Ishikawa (cell line): ENCODE measurements around the gene PTPRN2.

Experiments used
- CEBPB ChIP-seq: IDR thresholded peaks from 2 replicates; pipeline ENCODE4 v1.6.1; 2012
- CREB1 ChIP-seq: IDR thresholded peaks from 2 replicates; pipeline ENCODE4 v1.6.1; 2012; ENCODE audit warnings: low read depth
- EGR1 ChIP-seq: IDR thresholded peaks from 2 replicates; pipeline ENCODE4 v1.6.1; 2012
- EP300 ChIP-seq: IDR thresholded peaks from 2 replicates; pipeline ENCODE4 v1.6.1; 2012; ENCODE audit warnings: borderline replicate concordance
- FOXM1 ChIP-seq: IDR thresholded peaks from 2 replicates; pipeline ENCODE4 v1.6.1; 2012; ENCODE audit warnings: low read depth, borderline replicate concordance
- MAX ChIP-seq: IDR thresholded peaks from 2 replicates; pipeline ENCODE4 v1.6.1; 2012
- NFIC ChIP-seq: IDR thresholded peaks from 2 replicates; pipeline ENCODE4 v1.6.1; 2012
- RAD21 ChIP-seq: IDR thresholded peaks from 2 replicates; pipeline ENCODE4 v1.6.1; 2012; ENCODE audit warnings: low read depth
- TAF1 ChIP-seq: IDR thresholded peaks from 2 replicates; pipeline ENCODE4 v1.6.1; 2012; ENCODE audit warnings: low read depth, mild to moderate bottlenecking
- TCF12 ChIP-seq: IDR thresholded peaks from 2 replicates; pipeline ENCODE4 v1.6.1; 2012; ENCODE audit warnings: low read depth
- TEAD4 ChIP-seq: IDR thresholded peaks from 2 replicates; pipeline ENCODE4 v1.6.1; 2012
- YY1 ChIP-seq: IDR thresholded peaks from 2 replicates; pipeline ENCODE4 v1.6.1; 2012; ENCODE audit warnings: low read depth
- ZBTB7A ChIP-seq: IDR thresholded peaks from 2 replicates; pipeline ENCODE4 v1.6.1; 2012; ENCODE audit warnings: low read depth
- TF ChIP-seq, protein P1 (sequence below): IDR thresholded peaks from 2 replicates; pipeline ENCODE4 v1.6.1; 2012; ENCODE audit warnings: low read depth, mild to moderate bottlenecking
- TF ChIP-seq, protein P2 (sequence below): IDR thresholded peaks from 2 replicates; pipeline ENCODE4 v1.6.1; 2012

The PTPRN2 gene

GRCh38 chr7:157825325-157825724 is 762.3 kb downstream of the PTPRN2 start:
- TF ChIP-seq EP300 (no peak), ZBTB7A (no peak)

- TF ChIP-seq EP300 (no peak), CREB1 (no peak), MAX (no peak), RAD21 (no peak), TAF1 (no peak), ZBTB7A (no peak), CEBPB (no peak), NFIC (no peak), TCF12 (no peak), TEAD4 (no peak), YY1 (no peak), EGR1 (no peak), FOXM1 (no peak)
- TF ChIP-seq, protein P1, sequence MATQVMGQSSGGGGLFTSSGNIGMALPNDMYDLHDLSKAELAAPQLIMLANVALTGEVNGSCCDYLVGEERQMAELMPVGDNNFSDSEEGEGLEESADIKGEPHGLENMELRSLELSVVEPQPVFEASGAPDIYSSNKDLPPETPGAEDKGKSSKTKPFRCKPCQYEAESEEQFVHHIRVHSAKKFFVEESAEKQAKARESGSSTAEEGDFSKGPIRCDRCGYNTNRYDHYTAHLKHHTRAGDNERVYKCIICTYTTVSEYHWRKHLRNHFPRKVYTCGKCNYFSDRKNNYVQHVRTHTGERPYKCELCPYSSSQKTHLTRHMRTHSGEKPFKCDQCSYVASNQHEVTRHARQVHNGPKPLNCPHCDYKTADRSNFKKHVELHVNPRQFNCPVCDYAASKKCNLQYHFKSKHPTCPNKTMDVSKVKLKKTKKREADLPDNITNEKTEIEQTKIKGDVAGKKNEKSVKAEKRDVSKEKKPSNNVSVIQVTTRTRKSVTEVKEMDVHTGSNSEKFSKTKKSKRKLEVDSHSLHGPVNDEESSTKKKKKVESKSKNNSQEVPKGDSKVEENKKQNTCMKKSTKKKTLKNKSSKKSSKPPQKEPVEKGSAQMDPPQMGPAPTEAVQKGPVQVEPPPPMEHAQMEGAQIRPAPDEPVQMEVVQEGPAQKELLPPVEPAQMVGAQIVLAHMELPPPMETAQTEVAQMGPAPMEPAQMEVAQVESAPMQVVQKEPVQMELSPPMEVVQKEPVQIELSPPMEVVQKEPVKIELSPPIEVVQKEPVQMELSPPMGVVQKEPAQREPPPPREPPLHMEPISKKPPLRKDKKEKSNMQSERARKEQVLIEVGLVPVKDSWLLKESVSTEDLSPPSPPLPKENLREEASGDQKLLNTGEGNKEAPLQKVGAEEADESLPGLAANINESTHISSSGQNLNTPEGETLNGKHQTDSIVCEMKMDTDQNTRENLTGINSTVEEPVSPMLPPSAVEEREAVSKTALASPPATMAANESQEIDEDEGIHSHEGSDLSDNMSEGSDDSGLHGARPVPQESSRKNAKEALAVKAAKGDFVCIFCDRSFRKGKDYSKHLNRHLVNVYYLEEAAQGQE = no peak
- TF ChIP-seq, protein P2, sequence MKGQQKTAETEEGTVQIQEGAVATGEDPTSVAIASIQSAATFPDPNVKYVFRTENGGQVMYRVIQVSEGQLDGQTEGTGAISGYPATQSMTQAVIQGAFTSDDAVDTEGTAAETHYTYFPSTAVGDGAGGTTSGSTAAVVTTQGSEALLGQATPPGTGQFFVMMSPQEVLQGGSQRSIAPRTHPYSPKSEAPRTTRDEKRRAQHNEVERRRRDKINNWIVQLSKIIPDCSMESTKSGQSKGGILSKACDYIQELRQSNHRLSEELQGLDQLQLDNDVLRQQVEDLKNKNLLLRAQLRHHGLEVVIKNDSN = no peak
These were observed 762.9 kb downstream of the PTPRN2 start for GRCh38 chr7:157824819-157825121.

DNA sequence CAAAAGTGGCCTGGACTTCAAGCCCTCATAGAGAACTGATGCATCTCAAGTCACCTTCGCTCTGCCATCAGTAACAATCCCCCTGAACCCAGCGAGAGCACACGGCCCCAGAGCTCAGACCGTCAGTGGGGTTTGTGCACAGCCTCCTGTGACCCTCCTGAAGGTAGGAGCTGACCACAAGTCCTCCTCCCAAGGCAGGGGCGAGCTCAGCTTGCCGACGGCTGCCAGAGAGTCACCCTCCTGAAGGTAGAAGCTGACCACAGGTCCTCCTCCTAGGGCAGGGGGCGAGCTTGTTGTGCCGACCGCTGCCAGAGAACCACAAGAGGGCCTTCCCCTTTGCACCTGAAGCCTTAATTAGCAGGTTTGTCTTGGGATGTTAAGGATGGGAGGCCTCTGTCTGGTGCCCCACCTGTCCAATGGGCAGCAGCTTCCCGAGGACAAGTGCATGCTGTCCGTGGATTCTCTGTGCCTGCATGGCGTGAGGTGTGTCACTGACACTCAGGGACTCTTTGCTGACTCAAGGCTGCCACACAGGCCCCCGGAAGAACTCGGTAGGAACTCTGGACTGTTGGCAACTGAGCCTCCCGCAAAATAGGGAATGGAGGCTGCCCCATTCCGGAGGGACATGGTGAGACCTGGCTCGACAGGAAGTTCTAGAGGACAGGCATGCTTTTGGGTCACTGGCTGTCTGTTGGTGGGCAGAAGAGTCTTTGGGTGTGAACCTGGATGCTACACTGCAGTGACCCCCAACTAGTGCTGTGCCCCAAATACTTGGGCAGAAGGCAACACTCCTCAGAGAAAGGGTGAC is 763.4 kb downstream of the PTPRN2 start:
- TF ChIP-seq TEAD4 = no peak

- TF ChIP-seq TAF1 (no peak), TCF12 (no peak), CREB1 (no peak), MAX (no peak), CEBPB (no peak), FOXM1 (no peak), ZBTB7A (no peak), NFIC (no peak), YY1 (no peak), EGR1 (no peak), TEAD4 (no peak), RAD21 (no peak), EP300 (no peak)
- TF ChIP-seq, protein P2 = no peak
- TF ChIP-seq, protein P1 = no peak
These were observed 765.0 kb downstream of the PTPRN2 start for GRCh38 chr7:157822688-157823031.

DNA sequence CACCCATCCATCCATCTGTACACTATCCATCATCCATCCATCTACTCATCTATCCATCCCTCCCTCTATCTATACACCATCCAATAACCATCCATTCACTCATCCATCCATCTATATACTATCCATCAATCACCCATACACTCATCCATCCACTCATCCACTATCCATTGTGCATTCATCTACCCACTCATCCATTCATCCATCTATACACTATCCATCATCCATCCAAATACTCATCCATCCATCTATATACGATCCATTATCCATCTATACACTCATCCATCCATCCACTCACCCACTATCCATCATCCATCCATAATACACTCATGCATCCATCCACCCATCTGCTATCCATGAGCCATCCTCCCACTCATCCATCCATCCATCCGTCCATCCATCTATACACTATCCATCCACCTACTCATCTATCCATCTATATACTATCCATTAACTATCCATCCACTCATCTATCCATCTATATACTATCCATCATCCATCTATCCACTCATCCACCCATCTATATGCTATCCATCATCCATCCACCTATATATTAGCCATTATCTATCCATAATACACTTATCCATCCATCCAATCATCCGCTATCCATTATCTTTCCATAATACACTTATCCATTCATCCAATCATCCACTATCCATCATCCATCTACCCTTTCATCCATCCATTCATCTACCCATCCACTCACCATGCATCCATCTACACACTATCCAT is 765.5 kb downstream of the PTPRN2 start:
- TF ChIP-seq NFIC = no peak
- no peak for TF ChIP-seq MAX
- TF ChIP-seq, protein P1 = no peak
- TF ChIP-seq FOXM1 = no peak
- TF ChIP-seq TEAD4 = no peak
